HCT116 (cell line): ENCODE data around the gene SLC2A1. TPM values are rescaled to one million over a fixed set of nuclear protein-coding genes. Genes with fewer than 3 reads are reported as not detected.

ENCODE experiments used
- ATAC-seq: fragments of 200-7000 bp; cut with Tn5 transposase; 2 replicates; pipeline ENCODE4 v1.9.1; 2020; ENCODE audit warnings: mild to moderate bottlenecking, moderate library complexity
- BruUV-seq: library from RNA; stranded (reverse); fragments of 400-500 nt; replicated peaks from 2 replicates; lab custom pipeline; 2021; lab: Mats Ljungman, UMichigan
- CTCF ChIA-PET: fragments of 300-600 bp; sonication (Branson Sonifier 250); formaldehyde crosslinking; loops from one replicate; lab custom pipeline; 2021; ENCODE audit warnings: antibody characterized with exemption; lab: Charles Lee
- POLR2A ChIA-PET: fragments of 300-600, 350-600 bp; sonication (Branson Sonifier 250); formaldehyde crosslinking; loops from one replicate; lab custom pipeline; 2021; ENCODE audit warnings: antibody characterized with exemption; lab: Charles Lee
- RAD21 ChIA-PET, 2 experiments: fragments of 300-600 bp; sonication (Branson Sonifier 250); formaldehyde crosslinking; loops; one replicate each; lab custom pipeline; 2023; ENCODE audit warnings: low total read pairs in 2 of 2; ENCODE audit not compliant: uncharacterized antibody in 2 of 2, unreplicated experiment in 2 of 2, low non-redundant PET in 1 of 2; lab: Charles Lee
- DNase-seq: peaks from one replicate; pipeline ENCODE4 v3.0.0-alpha.2; 2010; ENCODE audit warnings: low read depth, low spot score
- H2AFZ ChIP-seq: fragments of 200-600 bp; shearing (Covaris generic), sonication (generic); 2 replicates; pipeline ENCODE4 v1.6.1; 2017; ENCODE audit warnings: low read depth, mixed run types, mixed read lengths, antibody characterized with exemption, low read length; ENCODE audit not compliant: poor library complexity, severe bottlenecking
- H3K27ac ChIP-seq: 2 replicates; pipeline ENCODE4 v1.5.1; 2012; ENCODE audit warnings: low read depth, low read length
- H3K27me3 ChIP-seq: fragments of 200-600 bp; sonication (generic); 2 replicates; pipeline ENCODE4 v1.6.1; 2016; ENCODE audit warnings: mixed run types, low read length, mixed read lengths; ENCODE audit not compliant: insufficient read depth
- H3K36me3 ChIP-seq, 2 experiments: fragments of 200-500 bp in 1 of 2; fragments of 200-600 bp in 1 of 2; sonication (Bioruptor generic) in 1 of 2; sonication (generic) in 1 of 2; 2 replicates each; pipeline versions ENCODE4 v1.5.1 to v1.6.1; 2014 to 2016; ENCODE audit warnings: low read length in 2 of 2, inconsistent platforms in 1 of 2, mixed read lengths in 1 of 2, mixed run types in 1 of 2; ENCODE audit not compliant: insufficient read depth in 2 of 2, control insufficient read depth in 1 of 2
- H3K4me1 ChIP-seq, 2 experiments: fragments of 200-600 bp in 1 of 2; sonication (generic) in 1 of 2; 2 replicates each; pipeline versions ENCODE4 v1.5.1 to v1.6.1; 2012 to 2017; ENCODE audit warnings: low read length in 2 of 2, inconsistent platforms in 1 of 2, mild to moderate bottlenecking in 1 of 2, mixed read lengths in 1 of 2, mixed run types in 1 of 2, moderate library complexity in 1 of 2; ENCODE audit not compliant: insufficient read depth in 2 of 2, control insufficient read depth in 1 of 2
- H3K4me2 ChIP-seq: fragments of 200-600 bp; sonication (generic); 2 replicates; pipeline ENCODE4 v1.6.1; 2017; ENCODE audit warnings: mixed run types, low read length, mixed read lengths
- H3K4me3 ChIP-seq, 2 experiments: fragments of 200-600 bp in 1 of 2; sonication (generic) in 1 of 2; replicated peaks in 1 of 2; 2 replicates each; pipeline ENCODE4 v1.5.1; 2011 to 2016; ENCODE audit warnings: low read length in 2 of 2, control low read depth in 1 of 2, low read depth in 1 of 2, mild to moderate bottlenecking in 1 of 2, mixed read lengths in 1 of 2, mixed run types in 1 of 2
- H3K79me2 ChIP-seq: fragments of 200-600 bp; sonication (generic); 2 replicates; pipeline ENCODE4 v1.6.1; 2017; ENCODE audit warnings: mild to moderate bottlenecking, mixed run types, low read length, moderate library complexity, mixed read lengths; ENCODE audit not compliant: insufficient read depth
- H3K9ac ChIP-seq: fragments of 200-600 bp; sonication (generic); 2 replicates; pipeline ENCODE4 v1.6.1; 2016; ENCODE audit warnings: low read length, mixed read lengths
- H3K9me2 ChIP-seq: fragments of 200-600 bp; sonication (generic), shearing (Covaris generic); 2 replicates; pipeline ENCODE4 v1.6.1; 2017; ENCODE audit warnings: mixed run types, mild to moderate bottlenecking, moderate library complexity; ENCODE audit not compliant: insufficient read depth
- H3K9me3 ChIP-seq, 2 experiments: fragments of 200-500 bp in 1 of 2; fragments of 200-600 bp in 1 of 2; sonication (Bioruptor generic) in 1 of 2; sonication (generic) in 1 of 2; 2 replicates each; pipeline ENCODE4 v1.6.1; 2014 to 2017; ENCODE audit warnings: low read length in 2 of 2, mixed read lengths in 2 of 2, inconsistent platforms in 1 of 2, low read depth in 1 of 2, mild to moderate bottlenecking in 1 of 2, mixed run types in 1 of 2, moderate library complexity in 1 of 2; ENCODE audit not compliant: control insufficient read depth in 1 of 2, insufficient read depth in 1 of 2
- H4K20me1 ChIP-seq: fragments of 200-600 bp; sonication (generic), shearing (Covaris generic); 2 replicates; pipeline ENCODE4 v1.6.1; 2017; ENCODE audit warnings: mixed run types, mild to moderate bottlenecking, moderate library complexity; ENCODE audit not compliant: insufficient read depth
- ATF3 ChIP-seq: IDR thresholded peaks from 2 replicates; pipeline ENCODE4 v1.6.1; 2012
- CBX3 ChIP-seq: IDR thresholded peaks from 2 replicates; pipeline ENCODE4 v1.6.1; 2012; ENCODE audit warnings: low read depth
- EGR1 ChIP-seq: IDR thresholded peaks from 2 replicates; pipeline ENCODE4 v1.6.1; 2012; ENCODE audit warnings: low read depth
- EZH2 ChIP-seq: fragments of 200-600 bp; sonication (generic); IDR thresholded peaks from 2 replicates; pipeline ENCODE4 v1.6.1; 2017; ENCODE audit warnings: antibody characterized with exemption, mixed run types
- JUND ChIP-seq: IDR thresholded peaks from 2 replicates; pipeline ENCODE4 v1.6.1; 2012
- REST ChIP-seq: IDR thresholded peaks from 2 replicates; pipeline ENCODE4 v1.6.1; 2012; ENCODE audit warnings: low read depth
- YY1 ChIP-seq: IDR thresholded peaks from 2 replicates; pipeline ENCODE4 v1.6.1; 2011; ENCODE audit warnings: low read length, low read depth, moderate library complexity, mild to moderate bottlenecking; ENCODE audit not compliant: insufficient replicate concordance; ENCODE audit errors: extremely low read depth
- ZBTB33 ChIP-seq: IDR thresholded peaks from 2 replicates; pipeline ENCODE4 v1.6.1; 2011; ENCODE audit warnings: mild to moderate bottlenecking, low read length, moderate library complexity; ENCODE audit not compliant: insufficient replicate concordance; ENCODE audit errors: extremely low read depth
- intact Hi-C: fragments of 100-400 bp; cut with micrococcal nuclease; formaldehyde crosslinking; loops from 2 replicates; pipeline ENCODE4 v1.10.0; 2022
- total RNA-seq: library from RNA; stranded (reverse); gene quantifications from one replicate; pipeline ENCODE4 v1.2.1, GENCODE V29; 2021; ENCODE audit not compliant: unreplicated experiment

The SLC2A1 gene
- total RNA-seq, 1 experiment from 2014 or later = 248 TPM

- Histone ChIP-seq H4K20me1 (no peaks in the 10 kb centered on the region), H3K27me3 (no peaks in the 10 kb centered on the region), H3K4me3 (no peak overlapping the region), H3K9me3 (no peaks in the 10 kb centered on the region), H3K36me3 (no peaks in the 10 kb centered on the region; a peak in 1 of 4 replicates), H3K4me2 (no peak overlapping the region), H3K4me1 (peaks cover 0 to 9% of the 10 kb centered on the region in 2 experiments; a peak in 1 of 4 replicates), H3K9me2 (no peaks in the 10 kb centered on the region), H3K9ac (no peak overlapping the region), H3K79me2 (no peaks in the 10 kb centered on the region), H2AFZ (no peak overlapping the region), H3K27ac (no peak overlapping the region)
- TF ChIP-seq EGR1 (no peak), ZBTB33 (no peak), REST (no peak), EZH2 (no peak), CBX3 (no peak), JUND (no peak), ATF3 (no peak), YY1 (no peak)
- ATAC-seq (no peak), DNase-seq (no peak)
- ChIA-PET POLR2A (no interaction called here), CTCF (no interaction called here), RAD21 (no interaction called here)
- intact Hi-C loops = no loop called here
- no TSS peak for BruUV-seq
Measured at GRCh38 chr1:42977653-42978052, 19.0 kb upstream of the SLC2A1 start.
